Measurements from ENCODE around the gene CDC6.

Gene CDC6

GRCh38 chr17:40344421-40345160, 56.9 kb downstream of the CDC6 start:
- H3K4me3 ChIP-seq (ENCODE audit: control insufficient read depth, low read depth, low read length): peak overlapping the region; percentile 47
- no peak for TF ChIP-seq CTCF (IDR thresholded peaks at IDR 0.05; ENCODE audit: control insufficient read depth, insufficient read depth, low read depth, low read length, missing control alignments)

GRCh38 chr17:40345161-40345993, 57.7 kb downstream of the CDC6 start:
- TF ChIP-seq CTCF (IDR thresholded peaks at IDR 0.05; ENCODE audit: control insufficient read depth, insufficient read depth, low read depth, low read length, missing control alignments): no peak
- DNase-seq (ENCODE audit: low read depth): no peak
- H3K4me3 ChIP-seq (ENCODE audit: control insufficient read depth, low read depth, low read length): peak overlapping the region; percentile 47

More at GRCh38 chr17:40344421-40345160, 56.9 kb downstream of the CDC6 start:
- no peak for DNase-seq (ENCODE audit: low read depth)

GRCh38 chr17:40345994-40346764, 58.5 kb downstream of the CDC6 start:
- DNase-seq (ENCODE audit: low read depth): no peak
- no peak for TF ChIP-seq CTCF (IDR thresholded peaks at IDR 0.05; ENCODE audit: control insufficient read depth, insufficient read depth, low read depth, low read length, missing control alignments)
- H3K4me3 ChIP-seq (ENCODE audit: control insufficient read depth, low read depth, low read length): peak overlapping the region; percentile 47

- H3K4me3 ChIP-seq (ENCODE audit: control insufficient read depth, low read depth, low read length): no peak overlapping the region
- no peak for DNase-seq (ENCODE audit: low read depth)
- TF ChIP-seq CTCF (IDR thresholded peaks at IDR 0.05; ENCODE audit: control insufficient read depth, insufficient read depth, low read depth, low read length, missing control alignments): no peak
Observed at GRCh38 chr17:40346765-40347158, 59.1 kb downstream of the CDC6 start.

- no peak for DNase-seq (ENCODE audit: low read depth)
- TF ChIP-seq CTCF (IDR thresholded peaks at IDR 0.05; ENCODE audit: control insufficient read depth, insufficient read depth, low read depth, low read length, missing control alignments): no peak
- H3K4me3 ChIP-seq (ENCODE audit: control insufficient read depth, low read depth, low read length): no peak overlapping the region
Observed at GRCh38 chr17:40347319-40348135, 59.8 kb downstream of the CDC6 start.

GRCh38 chr17:40348136-40348504, 60.4 kb downstream of the CDC6 start:
- no peak for TF ChIP-seq CTCF (IDR thresholded peaks at IDR 0.05; ENCODE audit: control insufficient read depth, insufficient read depth, low read depth, low read length, missing control alignments)
- H3K4me3 ChIP-seq (ENCODE audit: control insufficient read depth, low read depth, low read length): no peak overlapping the region
- DNase-seq (ENCODE audit: low read depth): no peak
